BE2C (cell line): ENCODE results near the gene ADCY5.

ENCODE experiments used
- DNase-seq: peaks from one replicate; pipeline ENCODE4 v3.0.0-alpha.2; 2020
- H3K27me3 ChIP-seq: fragments of 250-450 bp; sonication (Bioruptor Pico); 2 replicates; pipeline ENCODE4 v1.5.1; 2020; ENCODE audit warnings: mild to moderate bottlenecking
- H3K36me3 ChIP-seq: fragments of 250-450 bp; sonication (Bioruptor Pico); 2 replicates; pipeline ENCODE4 v1.5.1; 2020; ENCODE audit warnings: mild to moderate bottlenecking
- H3K4me1 ChIP-seq: fragments of 250-450 bp; sonication (Bioruptor Pico); 2 replicates; pipeline ENCODE4 v1.5.1; 2020
- H3K4me3 ChIP-seq: 2 replicates; pipeline ENCODE4 v1.5.1; 2011; ENCODE audit warnings: low read depth, low read length
- H3K9me3 ChIP-seq: fragments of 250-450 bp; sonication (Bioruptor Pico); 2 replicates; pipeline ENCODE4 v1.5.1; 2020
- CTCF ChIP-seq: IDR thresholded peaks from 2 replicates; pipeline ENCODE4 v1.5.1; 2012; ENCODE audit warnings: mild to moderate bottlenecking, low read depth, low read length

Gene ADCY5

DNA sequence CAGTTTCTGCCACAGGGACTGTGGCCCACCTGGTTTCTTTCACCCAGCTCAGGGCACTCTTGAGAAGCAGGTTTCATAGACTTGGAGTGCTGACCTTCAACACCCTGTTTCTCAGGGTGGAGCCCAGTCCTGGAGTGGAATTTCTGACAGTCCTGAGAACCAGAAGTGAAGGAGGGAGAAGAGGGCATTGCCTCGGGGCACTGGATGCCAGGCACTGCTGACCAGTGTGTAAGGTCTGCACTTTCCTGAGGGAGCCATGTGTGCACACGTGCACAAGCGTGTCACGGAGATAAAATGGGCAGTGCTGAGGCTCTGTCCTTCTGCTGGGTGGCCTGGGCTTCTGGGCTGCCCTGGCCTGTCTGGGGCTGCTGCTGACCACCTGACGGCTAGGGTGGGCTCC, 128.7 kb downstream of the ADCY5 start:
- Histone ChIP-seq H3K4me3 (no peak overlapping the region), H3K36me3 (no peaks in the 10 kb centered on the region), H3K4me1 (no peaks in the 10 kb centered on the region), H3K9me3 (no peaks in the 10 kb centered on the region), H3K27me3 (no peaks in the 10 kb centered on the region)
- TF ChIP-seq CTCF = no peak
- no peak for DNase-seq

GRCh38 chr3:123319760-123320159, 129.1 kb downstream of the ADCY5 start:
- Histone ChIP-seq H3K4me1 (no peaks in the 10 kb centered on the region), H3K36me3 (no peaks in the 10 kb centered on the region), H3K9me3 (no peaks in the 10 kb centered on the region), H3K4me3 (no peak overlapping the region), H3K27me3 (no peaks in the 10 kb centered on the region)
- no peak for DNase-seq
- TF ChIP-seq CTCF = no peak

- Histone ChIP-seq H3K27me3 (no peaks in the 10 kb centered on the region), H3K9me3 (no peaks in the 10 kb centered on the region), H3K4me1 (no peaks in the 10 kb centered on the region), H3K4me3 (no peak overlapping the region), H3K36me3 (no peaks in the 10 kb centered on the region)
- DNase-seq = no peak
- TF ChIP-seq CTCF = no peak
These were observed 130.5 kb downstream of the ADCY5 start for GRCh38 chr3:123318374-123318773.

- DNase-seq = no peak
- H3K27me3 ChIP-seq = no peaks in the 10 kb centered on the region
- no peaks in the 10 kb centered on the region for H3K4me1 ChIP-seq
- no peak overlapping the region for H3K4me3 ChIP-seq
- H3K9me3 ChIP-seq = no peaks in the 10 kb centered on the region
- H3K36me3 ChIP-seq = no peaks in the 10 kb centered on the region
- TF ChIP-seq CTCF = no peak
These were observed 131.2 kb downstream of the ADCY5 start for GRCh38 chr3:123317716-123318115.

- no peak for TF ChIP-seq CTCF
- no peak for DNase-seq
- H3K4me1 ChIP-seq = no peaks in the 10 kb centered on the region
- H3K27me3 ChIP-seq = no peaks in the 10 kb centered on the region
- no peaks in the 10 kb centered on the region for H3K9me3 ChIP-seq
- no peaks in the 10 kb centered on the region for H3K36me3 ChIP-seq
- H3K4me3 ChIP-seq = no peak overlapping the region
These were observed 133.7 kb downstream of the ADCY5 start for GRCh38 chr3:123315271-123315595.

DNA sequence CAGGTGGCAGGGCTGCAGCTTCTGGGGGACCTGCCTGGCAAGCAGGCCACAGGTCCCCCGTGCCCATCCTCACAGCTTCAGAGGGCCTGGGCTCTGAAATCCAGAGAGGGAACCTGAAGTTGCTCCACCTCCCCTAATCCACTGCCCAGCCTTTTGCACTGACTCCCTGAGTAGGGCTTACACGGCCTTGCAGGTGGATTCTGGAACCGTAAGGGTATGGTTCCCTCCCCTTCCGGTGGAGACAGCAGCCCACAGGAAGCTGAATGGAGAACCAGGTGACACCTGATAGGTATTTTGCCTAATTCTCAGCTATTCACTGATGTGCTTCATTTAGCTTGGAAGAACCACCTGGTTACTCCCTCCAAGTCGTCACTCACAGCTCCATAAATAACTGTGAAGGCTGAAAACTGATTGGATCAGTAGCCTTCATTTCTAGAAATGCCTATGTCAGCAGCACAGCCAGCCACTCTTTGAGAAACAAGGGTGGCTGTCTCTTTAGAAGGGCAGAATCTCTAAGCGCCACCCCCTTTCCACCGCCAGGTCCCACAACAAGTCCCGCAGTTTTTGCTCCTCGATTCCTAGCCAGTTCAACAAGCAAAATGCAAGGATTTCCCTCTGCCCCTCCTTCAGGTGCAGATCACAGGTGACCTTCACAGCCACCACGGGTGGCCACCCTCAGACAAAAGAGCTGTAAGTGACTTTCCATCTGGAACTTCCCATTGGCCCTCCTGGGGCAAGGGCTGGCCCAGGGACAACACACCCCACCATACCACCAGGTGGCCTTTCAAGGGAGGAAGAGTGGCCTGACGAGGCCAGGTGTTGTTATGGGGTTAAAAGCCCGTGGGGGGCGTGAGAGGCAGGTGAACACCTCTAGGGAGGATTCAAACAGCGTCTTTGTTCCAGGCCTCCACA, 134.3 kb downstream of the ADCY5 start:
- no peaks in the 10 kb centered on the region for H3K4me1 ChIP-seq
- H3K4me3 ChIP-seq = no peak overlapping the region
- no peaks in the 10 kb centered on the region for H3K36me3 ChIP-seq
- no peaks in the 10 kb centered on the region for H3K9me3 ChIP-seq
- TF ChIP-seq CTCF = 0 out of 2 replicates have a peak, but pooled peaks have one; percentile 12
- no peak for DNase-seq
- H3K27me3 ChIP-seq = no peaks in the 10 kb centered on the region
